HCT116 (cell line): ENCODE measurements around the gene NDRG3.

Experiments
- EZH2 ChIP-seq: fragments of 200-600 bp; sonication (generic); IDR thresholded peaks from 2 replicates; pipeline ENCODE4 v1.6.1; 2017; ENCODE audit warnings: antibody characterized with exemption, mixed run types
- EZH2phosphoT487 ChIP-seq: fragments of 200-600 bp; IDR thresholded peaks from 2 replicates; pipeline ENCODE4 v1.6.1; 2018; ENCODE audit warnings: antibody characterized with exemption, borderline replicate concordance
- POLR2A ChIP-seq: IDR thresholded peaks from 2 replicates; pipeline ENCODE4 v1.7.0; 2011; ENCODE audit warnings: borderline replicate concordance; ENCODE audit not compliant: insufficient read depth, insufficient read length; ENCODE audit errors: extremely low read depth
- POLR2AphosphoS5 ChIP-seq: IDR thresholded peaks from 2 replicates; pipeline ENCODE4 v1.6.1; 2011; ENCODE audit warnings: mild to moderate bottlenecking, low read depth, low read length, moderate library complexity
- RAD21 ChIP-seq: IDR thresholded peaks from 2 replicates; pipeline ENCODE4 v1.6.1; 2012; ENCODE audit warnings: low read depth, mild to moderate bottlenecking
- SP1 ChIP-seq: IDR thresholded peaks from 2 replicates; pipeline ENCODE4 v1.6.1; 2012; ENCODE audit warnings: low read depth
- SRF ChIP-seq: IDR thresholded peaks from 2 replicates; pipeline ENCODE4 v1.6.1; 2012; ENCODE audit warnings: low read depth
- YY1 ChIP-seq: IDR thresholded peaks from 2 replicates; pipeline ENCODE4 v1.6.1; 2011; ENCODE audit warnings: low read length, low read depth, moderate library complexity, mild to moderate bottlenecking; ENCODE audit not compliant: insufficient replicate concordance; ENCODE audit errors: extremely low read depth
- TF ChIP-seq, protein P1 (sequence below): IDR thresholded peaks from 2 replicates; pipeline ENCODE4 v1.6.1; 2012
- TF ChIP-seq, protein P2 (sequence below), 3 experiments: fragments of 200-600 bp in 1 of 3; sonication (generic) in 1 of 3; IDR thresholded peaks in 2 of 3; conservative IDR thresholded peaks in 1 of 3; 2 replicates each; pipeline ENCODE4 v1.5.1; 2012 to 2017; ENCODE audit warnings: low read depth in 2 of 3, low read length in 2 of 3, antibody characterized with exemption in 1 of 3, borderline replicate concordance in 1 of 3, control low read depth in 1 of 3, mild to moderate bottlenecking in 1 of 3, mixed read lengths in 1 of 3, mixed run types in 1 of 3, moderate library complexity in 1 of 3; ENCODE audit not compliant: insufficient read depth in 1 of 3
- TF ChIP-seq, protein P3 (sequence below): IDR thresholded peaks from 2 replicates; pipeline ENCODE4 v1.6.1; 2012; ENCODE audit warnings: low read depth

DNA sequence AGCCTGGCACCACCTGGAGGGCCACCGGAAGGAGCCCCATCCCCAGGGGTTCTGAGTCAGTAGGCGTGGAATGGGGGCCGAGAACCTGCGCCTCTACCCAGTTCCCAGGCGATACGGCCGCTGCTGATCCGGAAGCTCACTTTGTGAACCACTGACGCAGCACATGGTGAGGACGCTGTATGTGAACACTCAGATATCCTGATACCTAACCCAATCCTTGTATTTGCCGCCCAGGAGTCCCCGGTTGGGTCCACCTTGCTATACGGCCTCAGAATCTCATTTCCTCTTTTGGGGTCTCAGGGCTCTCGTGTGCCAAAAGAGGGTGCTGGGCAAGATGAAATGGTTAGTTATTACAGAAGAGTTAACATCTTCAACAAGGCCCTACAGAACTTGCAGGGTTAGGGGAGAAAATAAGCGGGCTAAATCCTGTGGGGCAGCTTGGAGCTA, 140.9 kb downstream of the NDRG3 start:
- no peak for TF ChIP-seq EZH2
- no peak for TF ChIP-seq POLR2AphosphoS5
- TF ChIP-seq POLR2A: no peak
- TF ChIP-seq, protein P1, sequence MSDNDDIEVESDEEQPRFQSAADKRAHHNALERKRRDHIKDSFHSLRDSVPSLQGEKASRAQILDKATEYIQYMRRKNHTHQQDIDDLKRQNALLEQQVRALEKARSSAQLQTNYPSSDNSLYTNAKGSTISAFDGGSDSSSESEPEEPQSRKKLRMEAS: no peak
- TF ChIP-seq, protein P2, sequence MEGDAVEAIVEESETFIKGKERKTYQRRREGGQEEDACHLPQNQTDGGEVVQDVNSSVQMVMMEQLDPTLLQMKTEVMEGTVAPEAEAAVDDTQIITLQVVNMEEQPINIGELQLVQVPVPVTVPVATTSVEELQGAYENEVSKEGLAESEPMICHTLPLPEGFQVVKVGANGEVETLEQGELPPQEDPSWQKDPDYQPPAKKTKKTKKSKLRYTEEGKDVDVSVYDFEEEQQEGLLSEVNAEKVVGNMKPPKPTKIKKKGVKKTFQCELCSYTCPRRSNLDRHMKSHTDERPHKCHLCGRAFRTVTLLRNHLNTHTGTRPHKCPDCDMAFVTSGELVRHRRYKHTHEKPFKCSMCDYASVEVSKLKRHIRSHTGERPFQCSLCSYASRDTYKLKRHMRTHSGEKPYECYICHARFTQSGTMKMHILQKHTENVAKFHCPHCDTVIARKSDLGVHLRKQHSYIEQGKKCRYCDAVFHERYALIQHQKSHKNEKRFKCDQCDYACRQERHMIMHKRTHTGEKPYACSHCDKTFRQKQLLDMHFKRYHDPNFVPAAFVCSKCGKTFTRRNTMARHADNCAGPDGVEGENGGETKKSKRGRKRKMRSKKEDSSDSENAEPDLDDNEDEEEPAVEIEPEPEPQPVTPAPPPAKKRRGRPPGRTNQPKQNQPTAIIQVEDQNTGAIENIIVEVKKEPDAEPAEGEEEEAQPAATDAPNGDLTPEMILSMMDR (IDR thresholded peaks at IDR 0.05 in 2 of 3, conservative IDR thresholded peaks at IDR 0.05 in 1 of 3; ENCODE audit: borderline replicate concordance in 1 of 3, insufficient read depth in 1 of 3, low read depth in 2 of 3, low read length in 2 of 3): no peak
- TF ChIP-seq, protein P3, sequence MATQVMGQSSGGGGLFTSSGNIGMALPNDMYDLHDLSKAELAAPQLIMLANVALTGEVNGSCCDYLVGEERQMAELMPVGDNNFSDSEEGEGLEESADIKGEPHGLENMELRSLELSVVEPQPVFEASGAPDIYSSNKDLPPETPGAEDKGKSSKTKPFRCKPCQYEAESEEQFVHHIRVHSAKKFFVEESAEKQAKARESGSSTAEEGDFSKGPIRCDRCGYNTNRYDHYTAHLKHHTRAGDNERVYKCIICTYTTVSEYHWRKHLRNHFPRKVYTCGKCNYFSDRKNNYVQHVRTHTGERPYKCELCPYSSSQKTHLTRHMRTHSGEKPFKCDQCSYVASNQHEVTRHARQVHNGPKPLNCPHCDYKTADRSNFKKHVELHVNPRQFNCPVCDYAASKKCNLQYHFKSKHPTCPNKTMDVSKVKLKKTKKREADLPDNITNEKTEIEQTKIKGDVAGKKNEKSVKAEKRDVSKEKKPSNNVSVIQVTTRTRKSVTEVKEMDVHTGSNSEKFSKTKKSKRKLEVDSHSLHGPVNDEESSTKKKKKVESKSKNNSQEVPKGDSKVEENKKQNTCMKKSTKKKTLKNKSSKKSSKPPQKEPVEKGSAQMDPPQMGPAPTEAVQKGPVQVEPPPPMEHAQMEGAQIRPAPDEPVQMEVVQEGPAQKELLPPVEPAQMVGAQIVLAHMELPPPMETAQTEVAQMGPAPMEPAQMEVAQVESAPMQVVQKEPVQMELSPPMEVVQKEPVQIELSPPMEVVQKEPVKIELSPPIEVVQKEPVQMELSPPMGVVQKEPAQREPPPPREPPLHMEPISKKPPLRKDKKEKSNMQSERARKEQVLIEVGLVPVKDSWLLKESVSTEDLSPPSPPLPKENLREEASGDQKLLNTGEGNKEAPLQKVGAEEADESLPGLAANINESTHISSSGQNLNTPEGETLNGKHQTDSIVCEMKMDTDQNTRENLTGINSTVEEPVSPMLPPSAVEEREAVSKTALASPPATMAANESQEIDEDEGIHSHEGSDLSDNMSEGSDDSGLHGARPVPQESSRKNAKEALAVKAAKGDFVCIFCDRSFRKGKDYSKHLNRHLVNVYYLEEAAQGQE: no peak
- no peak for TF ChIP-seq SP1
- no peak for TF ChIP-seq SRF
- TF ChIP-seq EZH2phosphoT487: no peak
- no peak for TF ChIP-seq YY1
- no peak for TF ChIP-seq RAD21
